ENCODE measurements around the gene HELZ.

GRCh38 chr17:67105213-67105612, 139.8 kb downstream of the HELZ start:
- TF ChIP-seq CTCF (IDR thresholded peaks at IDR 0.05) (no peak), POLR2A (IDR thresholded peaks at IDR 0.05) (no peak)
